K562 (cell line): ENCODE measurements around the gene WDR1. TPM values are rescaled to one million over a fixed set of nuclear protein-coding genes. Genes with fewer than 3 reads are reported as not detected.

Source experiments
- ADNP ChIP-seq: fragments of 200-800 bp; sonication (Bioruptor generic); IDR thresholded peaks from 2 replicates; pipeline ENCODE4 v1.6.1; 2016; ENCODE audit warnings: missing genetic modification characterization, missing compliant biosample characterization
- CGGBP1 ChIP-seq: fragments of 250-450 bp; sonication (Bioruptor Pico); IDR thresholded peaks from 2 replicates; pipeline ENCODE4 v1.9.0; 2021; ENCODE audit warnings: mild to moderate bottlenecking
- HDAC1 ChIP-seq, 2 experiments: fragments of 450-650 bp; IDR thresholded peaks; 2 replicates each; pipeline ENCODE4 v1.6.1; 2016 to 2017; ENCODE audit warnings: inconsistent platforms in 1 of 2, mild to moderate bottlenecking in 1 of 2, moderate library complexity in 1 of 2
- HDGF ChIP-seq: fragments of 450-650 bp; IDR thresholded peaks from 2 replicates; pipeline ENCODE4 v1.6.1; 2016
- HMG20B ChIP-seq: fragments of 250-450 bp; sonication (Bioruptor Pico); IDR thresholded peaks from 2 replicates; pipeline ENCODE4 v1.5.0; 2021; ENCODE audit warnings: mild to moderate bottlenecking
- MAFG ChIP-seq: fragments of 450-650 bp; conservative IDR thresholded peaks from 2 replicates; pipeline ENCODE4 v1.6.1; 2016; ENCODE audit warnings: missing genetic modification characterization, missing compliant biosample characterization
- POLR2H ChIP-seq: IDR thresholded peaks from 2 replicates; pipeline ENCODE4 v1.6.1; 2016; ENCODE audit warnings: missing genetic modification characterization, low read depth, mild to moderate bottlenecking, control low read depth, missing compliant biosample characterization, moderate library complexity
- PRMT5 ChIP-seq: sonication (generic); formaldehyde crosslinking; IDR thresholded peaks from 2 replicates; pipeline ENCODE4 v1.5.0; 2020; ENCODE audit warnings: missing genetic modification reagents
- RUNX1 ChIP-seq: sonication (generic); IDR thresholded peaks from 2 replicates; pipeline ENCODE4 v1.6.1; 2016; ENCODE audit warnings: antibody characterized with exemption, low read depth
- U2AF1 ChIP-seq: fragments of 200-400 bp; formaldehyde crosslinking; optimal IDR thresholded peaks from 2 replicates; pipeline ENCODE3; 2017; ENCODE audit warnings: mild to moderate bottlenecking, low read depth, low read length, moderate library complexity
- ZHX1 ChIP-seq: fragments of 150-350 bp; conservative IDR thresholded peaks from 2 replicates; pipeline ENCODE4 v1.6.1; 2014; ENCODE audit warnings: low read length
- ZNF311 ChIP-seq: fragments of 250-450 bp; sonication (Bioruptor Pico); IDR thresholded peaks from 2 replicates; pipeline ENCODE4 v1.4.0; 2020; ENCODE audit warnings: mild to moderate bottlenecking, moderate library complexity
- polyA plus RNA-seq, 8 experiments: library from polyadenylated mRNA; depleted of rRNA in 4 of 8; stranded (reverse) in 5 of 8; unstranded in 3 of 8; fragments of >200 nt; fragmentation: Nextera tagmentation in 2 of 8; fragmentation: Illumina TruSeq in 1 of 8; extraction: Ambion mirVana in 2 of 8; extraction: Trizol in 1 of 8; gene quantifications; 2 replicates each; pipeline versions ENCODE4 v1.2.1 to v1.2.3, GENCODE V29; 2011 to 2014; ENCODE audit warnings: inconsistent platforms in 1 of 8, missing spikeins in 1 of 8
- total RNA-seq, 7 experiments: library from RNA; depleted of rRNA in 6 of 7; stranded (reverse); fragments of >200 nt in 6 of 7; fragmentation: Illumina TruSeq in 2 of 7; extraction: Trizol in 2 of 7; gene quantifications; 2 replicates each; pipeline versions ENCODE4 v1.2.1 to v1.2.3, GENCODE V29; 2011 to 2021; ENCODE audit warnings: low replicate concordance in 1 of 7
- TF ChIP-seq, protein P1 (sequence below), 2 experiments: fragments of 450-650 bp; formaldehyde crosslinking in 1 of 2; IDR thresholded peaks; 2 replicates each; pipeline versions ENCODE4 v1.4.0 to v1.6.1; 2014 to 2020; ENCODE audit warnings: mild to moderate bottlenecking in 2 of 2, borderline replicate concordance in 1 of 2, low read depth in 1 of 2

The WDR1 gene
- total and polyA plus RNA-seq, 9 of the 15 experiments (the other 6 are each of a cell fraction or from before 2014, with no cell fraction given) = 16.1 to 213 (median 125) TPM

DNA sequence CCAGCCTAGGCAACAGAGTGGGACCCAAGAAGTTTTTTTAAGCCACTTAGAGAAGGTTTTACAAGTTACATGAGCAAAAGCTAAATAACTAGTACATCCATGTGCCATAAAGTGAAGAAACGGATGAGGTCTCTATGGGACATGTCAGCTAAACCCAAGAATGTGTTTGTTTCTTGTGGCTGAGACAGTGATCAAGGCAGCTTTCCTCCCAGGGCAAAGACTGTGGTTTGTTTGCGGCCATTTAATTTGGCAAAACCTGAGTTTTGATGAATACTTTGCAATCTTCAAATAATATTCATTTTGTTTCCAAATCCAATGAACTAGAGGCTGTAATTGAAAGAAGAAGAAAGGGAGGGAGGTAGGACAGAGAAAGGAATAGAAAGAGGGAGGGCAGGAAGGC lies 50.4 kb downstream of the WDR1 start (continued):
- TF ChIP-seq, protein P1, sequence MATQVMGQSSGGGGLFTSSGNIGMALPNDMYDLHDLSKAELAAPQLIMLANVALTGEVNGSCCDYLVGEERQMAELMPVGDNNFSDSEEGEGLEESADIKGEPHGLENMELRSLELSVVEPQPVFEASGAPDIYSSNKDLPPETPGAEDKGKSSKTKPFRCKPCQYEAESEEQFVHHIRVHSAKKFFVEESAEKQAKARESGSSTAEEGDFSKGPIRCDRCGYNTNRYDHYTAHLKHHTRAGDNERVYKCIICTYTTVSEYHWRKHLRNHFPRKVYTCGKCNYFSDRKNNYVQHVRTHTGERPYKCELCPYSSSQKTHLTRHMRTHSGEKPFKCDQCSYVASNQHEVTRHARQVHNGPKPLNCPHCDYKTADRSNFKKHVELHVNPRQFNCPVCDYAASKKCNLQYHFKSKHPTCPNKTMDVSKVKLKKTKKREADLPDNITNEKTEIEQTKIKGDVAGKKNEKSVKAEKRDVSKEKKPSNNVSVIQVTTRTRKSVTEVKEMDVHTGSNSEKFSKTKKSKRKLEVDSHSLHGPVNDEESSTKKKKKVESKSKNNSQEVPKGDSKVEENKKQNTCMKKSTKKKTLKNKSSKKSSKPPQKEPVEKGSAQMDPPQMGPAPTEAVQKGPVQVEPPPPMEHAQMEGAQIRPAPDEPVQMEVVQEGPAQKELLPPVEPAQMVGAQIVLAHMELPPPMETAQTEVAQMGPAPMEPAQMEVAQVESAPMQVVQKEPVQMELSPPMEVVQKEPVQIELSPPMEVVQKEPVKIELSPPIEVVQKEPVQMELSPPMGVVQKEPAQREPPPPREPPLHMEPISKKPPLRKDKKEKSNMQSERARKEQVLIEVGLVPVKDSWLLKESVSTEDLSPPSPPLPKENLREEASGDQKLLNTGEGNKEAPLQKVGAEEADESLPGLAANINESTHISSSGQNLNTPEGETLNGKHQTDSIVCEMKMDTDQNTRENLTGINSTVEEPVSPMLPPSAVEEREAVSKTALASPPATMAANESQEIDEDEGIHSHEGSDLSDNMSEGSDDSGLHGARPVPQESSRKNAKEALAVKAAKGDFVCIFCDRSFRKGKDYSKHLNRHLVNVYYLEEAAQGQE (IDR thresholded peaks at IDR 0.05; ENCODE audit: borderline replicate concordance) = no peak
- TF ChIP-seq, protein P1 (CRISPR knock-in tag; IDR thresholded peaks at IDR 0.05; ENCODE audit: low read depth) = no peak
- TF ChIP-seq HDGF (no peak), ADNP (tag) (no peak), ZNF311 (CRISPR knock-in tag) (no peak), RUNX1 (no peak), POLR2H (no peak), U2AF1 (no peak), HDAC1 (IDR thresholded peaks at IDR 0.05) (no peak), PRMT5 (no peak), CGGBP1 (CRISPR knock-in tag) (no peak), MAFG (tag) (no peak), HMG20B (CRISPR knock-in tag) (no peak), ZHX1 (no peak)
- TF ChIP-seq, all 486 proteins: peak for 0
